DOHH2 (cell line): ENCODE data around the gene IL17A.
"Not testable (repeated sequence)": the region's sequence is repeated elsewhere in the genome, so short reads cannot be mapped to it uniquely, and the experiment has no call there.

Experiments used
- H3F3A ChIP-seq: fragments of 200-600 bp; sonication (generic), shearing (Covaris generic); 2 replicates; pipeline ENCODE4 v1.6.0; 2016; ENCODE audit warnings: antibody characterized with exemption, mild to moderate bottlenecking; ENCODE audit not compliant: control insufficient read depth, insufficient read depth
- H3K27ac ChIP-seq: fragments of 200-600 bp; sonication (generic); 2 replicates; pipeline ENCODE4 v1.5.1; 2014; ENCODE audit warnings: low read depth, mild to moderate bottlenecking, low read length, moderate library complexity
- H3K27me3 ChIP-seq: fragments of 200-600 bp; sonication (generic); 2 replicates; pipeline ENCODE4 v1.6.1; 2014; ENCODE audit warnings: mild to moderate bottlenecking, low read length, mixed read lengths; ENCODE audit not compliant: control insufficient read depth
- H3K36me3 ChIP-seq: fragments of 200-600 bp; sonication (generic); 2 replicates; pipeline ENCODE4 v1.6.1; 2014; ENCODE audit warnings: mild to moderate bottlenecking, low read length, moderate library complexity, mixed read lengths; ENCODE audit not compliant: control insufficient read depth
- H3K4me1 ChIP-seq: fragments of 200-600 bp; sonication (generic); 2 replicates; pipeline ENCODE4 v1.6.1; 2014; ENCODE audit warnings: mild to moderate bottlenecking, low read length, mixed read lengths; ENCODE audit not compliant: control insufficient read depth
- H3K4me2 ChIP-seq: fragments of 200-600 bp; sonication (generic); 2 replicates; pipeline ENCODE4 v1.6.0; 2014; ENCODE audit warnings: mild to moderate bottlenecking, low read length, moderate library complexity
- H3K4me3 ChIP-seq: fragments of 200-600 bp; sonication (generic); 2 replicates; pipeline ENCODE4 v1.5.1; 2014; ENCODE audit warnings: mild to moderate bottlenecking, low read length, mixed read lengths
- H3K79me2 ChIP-seq: fragments of 200-600 bp; sonication (generic); 2 replicates; pipeline ENCODE4 v1.6.1; 2014; ENCODE audit warnings: mild to moderate bottlenecking, low read length, mixed read lengths; ENCODE audit not compliant: control insufficient read depth
- H3K9me2 ChIP-seq: fragments of 200-600 bp; sonication (generic); replicated peaks from 2 replicates; pipeline ENCODE4 v1.6.1; 2014; ENCODE audit warnings: mild to moderate bottlenecking, low read length, mixed read lengths; ENCODE audit not compliant: control insufficient read depth
- H3K9me3 ChIP-seq: fragments of 200-600 bp; sonication (generic); 2 replicates; pipeline ENCODE4 v1.6.1; 2014; ENCODE audit warnings: antibody characterized with exemption, low read length, mixed read lengths; ENCODE audit not compliant: control insufficient read depth, insufficient read depth
- H4K20me1 ChIP-seq: fragments of 200-600 bp; sonication (generic); 2 replicates; pipeline ENCODE4 v1.6.0; 2014; ENCODE audit warnings: low read depth, mild to moderate bottlenecking, antibody characterized with exemption, low read length, moderate library complexity; ENCODE audit not compliant: control insufficient read depth, insufficient read depth
- CTCF ChIP-seq: fragments of 200-600 bp; sonication (generic); IDR thresholded peaks from one replicate; pipeline ENCODE4 v1.5.1; 2014; ENCODE audit warnings: antibody characterized with exemption, mild to moderate bottlenecking, low read depth, low read length; ENCODE audit not compliant: poor library complexity, severe bottlenecking
- EZH2phosphoT487 ChIP-seq: fragments of 200-600 bp; sonication (generic); IDR thresholded peaks from 2 replicates; pipeline ENCODE4 v1.6.1; 2017; ENCODE audit warnings: borderline replicate concordance, mild to moderate bottlenecking, antibody characterized with exemption, low read length, moderate library complexity, mixed read lengths

IL17A gene

DNA sequence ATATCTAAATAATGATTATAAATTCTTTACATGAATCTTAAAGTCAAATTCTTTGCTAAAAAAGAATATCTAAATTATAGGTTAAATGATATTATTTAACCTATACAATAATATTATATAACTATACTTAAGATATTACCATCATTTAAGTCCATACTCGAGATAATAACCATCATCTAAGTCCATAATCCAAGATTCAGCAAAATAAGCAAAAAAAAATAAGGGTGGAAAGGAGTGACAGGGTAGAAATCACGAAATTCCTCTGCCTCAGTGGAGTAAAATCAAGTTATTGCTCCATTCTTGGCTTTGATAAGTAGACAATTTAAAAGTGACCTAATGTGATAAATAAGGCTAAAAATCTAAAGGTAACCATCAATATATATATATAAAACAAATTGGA, 9.7 kb downstream of the IL17A start:
- Histone ChIP-seq H3K27ac (no peak overlapping the region), H3K4me2 (no peak overlapping the region), H3K4me1 (no peaks in the 10 kb centered on the region), H3K4me3 (no peak overlapping the region), H3F3A (no peaks in the 10 kb centered on the region), H3K36me3 (no peaks in the 10 kb centered on the region), H4K20me1 (no peaks in the 10 kb centered on the region), H3K79me2 (no peaks in the 10 kb centered on the region), H3K9me2 (no peaks in the 10 kb centered on the region), H3K27me3 (no peaks in the 10 kb centered on the region), H3K9me3 (no peaks in the 10 kb centered on the region)
- TF ChIP-seq CTCF = no peak
- no peak for TF ChIP-seq EZH2phosphoT487

DNA sequence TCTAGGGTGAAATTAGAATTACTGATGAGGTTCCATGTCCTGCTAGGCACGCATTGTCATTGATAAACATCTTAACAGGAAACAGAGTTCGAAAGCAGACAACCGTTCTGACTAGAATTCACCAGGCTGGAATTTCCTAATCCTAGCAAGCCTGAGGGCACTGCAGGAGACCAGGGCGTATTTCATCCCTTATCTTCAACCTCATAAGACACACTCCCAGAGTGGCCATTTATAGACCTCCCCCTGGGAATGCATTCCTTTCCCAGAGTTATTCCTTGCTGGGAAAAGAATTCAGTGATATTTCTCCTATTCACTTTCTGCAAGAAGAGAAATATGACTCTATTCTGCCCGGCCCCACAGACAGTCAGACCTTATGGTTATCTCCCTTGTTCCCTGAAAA, 13.9 kb downstream of the IL17A start:
- not testable (repeated sequence) for H3K9me3 ChIP-seq, H3K27ac ChIP-seq, H3K4me3 ChIP-seq, H3K9me2 ChIP-seq, H3K36me3 ChIP-seq, H3K27me3 ChIP-seq, H3K4me1 ChIP-seq, H4K20me1 ChIP-seq, H3F3A ChIP-seq, H3K4me2 ChIP-seq, H3K79me2 ChIP-seq

DNA sequence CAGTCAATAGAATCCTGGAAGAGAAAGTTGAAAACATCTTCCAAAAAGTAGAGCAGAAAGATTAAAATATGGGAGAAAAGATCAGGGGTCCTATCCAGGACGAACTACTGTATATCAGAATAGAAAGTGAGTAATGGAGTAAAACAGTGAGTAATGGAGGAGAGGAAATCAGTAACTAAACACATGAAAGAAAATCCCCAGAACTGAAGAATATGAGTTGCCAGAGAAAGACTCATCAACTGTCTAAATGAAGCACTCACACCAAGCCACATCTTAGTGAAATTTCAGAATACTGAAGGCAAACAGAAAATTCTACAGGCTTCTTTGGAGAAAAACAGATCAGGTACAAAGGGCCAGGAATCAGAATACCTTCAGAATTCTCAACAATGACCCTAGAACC, 14.9 kb downstream of the IL17A start:
- H3K36me3 ChIP-seq = no peaks in the 10 kb centered on the region
- H3K4me2 ChIP-seq = no peak overlapping the region
- H3K9me2 ChIP-seq = no peaks in the 10 kb centered on the region
- no peaks in the 10 kb centered on the region for H3K4me1 ChIP-seq
- H3K27ac ChIP-seq = no peak overlapping the region
- TF ChIP-seq EZH2phosphoT487 (no peak), CTCF (no peak)
- no peaks in the 10 kb centered on the region for H4K20me1 ChIP-seq
- no peaks in the 10 kb centered on the region for H3K27me3 ChIP-seq
- H3K9me3 ChIP-seq = no peaks in the 10 kb centered on the region
- no peaks in the 10 kb centered on the region for H3F3A ChIP-seq
- no peak overlapping the region for H3K4me3 ChIP-seq
- H3K79me2 ChIP-seq = no peaks in the 10 kb centered on the region

DNA sequence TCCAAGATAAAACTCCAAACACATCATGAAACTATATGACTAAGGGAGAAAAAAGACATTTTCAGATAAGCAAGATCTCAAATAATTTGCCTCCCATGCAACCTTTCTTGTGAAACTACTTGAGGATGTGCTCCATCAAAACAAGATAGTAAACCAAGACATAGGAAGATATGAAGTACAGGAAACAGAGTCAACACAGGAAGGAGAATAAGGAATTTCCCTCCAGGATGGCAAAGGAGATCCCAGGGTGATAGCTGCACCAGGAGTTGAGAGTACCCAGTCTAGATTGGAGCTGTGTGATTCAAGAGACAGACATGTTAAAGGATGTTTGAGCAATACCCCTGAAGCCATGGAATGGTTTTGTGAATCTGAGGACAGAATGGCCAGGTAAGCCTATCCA, 15.3 kb downstream of the IL17A start:
- Histone ChIP-seq H3K79me2 (no peaks in the 10 kb centered on the region), H3F3A (no peaks in the 10 kb centered on the region), H3K4me2 (no peak overlapping the region), H3K27ac (no peak overlapping the region), H3K4me3 (no peak overlapping the region), H4K20me1 (no peaks in the 10 kb centered on the region), H3K9me3 (no peaks in the 10 kb centered on the region), H3K4me1 (no peaks in the 10 kb centered on the region), H3K27me3 (no peaks in the 10 kb centered on the region), H3K36me3 (no peaks in the 10 kb centered on the region), H3K9me2 (no peaks in the 10 kb centered on the region)
- TF ChIP-seq CTCF (no peak), EZH2phosphoT487 (no peak)
